ENCODE results near the gene DNAJC30. TPM values are rescaled to one million over a fixed set of nuclear protein-coding genes. Genes with fewer than 3 reads are reported as not detected.

DNAJC30 gene
- total RNA-seq, 1 donor from 2014 or later = 10.0 TPM

GRCh38 chr7:73708961-73709549 is 25.8 kb upstream of the DNAJC30 start:
- no peak for ATAC-seq
- DNase-seq (ENCODE audit: low spot score) = no peak

- ATAC-seq (no peak), DNase-seq (ENCODE audit: low spot score) (no peak)
Measured at GRCh38 chr7:73707045-73707631, 23.9 kb upstream of the DNAJC30 start.

GRCh38 chr7:73706126-73707044 is 23.1 kb upstream of the DNAJC30 start:
- ATAC-seq (no peak), DNase-seq (ENCODE audit: low spot score) (no peak)

GRCh38 chr7:73705551-73705920 is 22.3 kb upstream of the DNAJC30 start:
- ATAC-seq (no peak), DNase-seq (ENCODE audit: low spot score) (no peak)

GRCh38 chr7:73704640-73705550 is 21.6 kb upstream of the DNAJC30 start:
- no peak for DNase-seq (ENCODE audit: low spot score)
- no peak for ATAC-seq

- DNase-seq (ENCODE audit: low spot score) (no peak), ATAC-seq (peak; percentile 43)
Measured at GRCh38 chr7:73703757-73704639, 20.7 kb upstream of the DNAJC30 start.

GRCh38 chr7:73703225-73703624 is 20.0 kb upstream of the DNAJC30 start:
- ATAC-seq = no peak
- no peak for DNase-seq (ENCODE audit: low spot score)

GRCh38 chr7:73702665-73703064 is 19.4 kb upstream of the DNAJC30 start:
- DNase-seq (ENCODE audit: low spot score) = no peak
- no peak for ATAC-seq

GRCh38 chr7:73702226-73702625 is 19.0 kb upstream of the DNAJC30 start:
- no peak for DNase-seq (ENCODE audit: low spot score)
- ATAC-seq = no peak

GRCh38 chr7:73701357-73701995 is 18.2 kb upstream of the DNAJC30 start:
- ATAC-seq = peak; percentile 76
- no peak for DNase-seq (ENCODE audit: low spot score)

GRCh38 chr7:73700581-73701134 is 17.4 kb upstream of the DNAJC30 start:
- ATAC-seq = no peak
- no peak for DNase-seq (ENCODE audit: low spot score)

- ATAC-seq (no peak), DNase-seq (ENCODE audit: low spot score) (no peak)
Measured at GRCh38 chr7:73700069-73700423, 16.8 kb upstream of the DNAJC30 start.

GRCh38 chr7:73699370-73700068 is 16.3 kb upstream of the DNAJC30 start:
- ATAC-seq = peak; percentile 17
- no peak for DNase-seq (ENCODE audit: low spot score)

GRCh38 chr7:73698410-73698809 is 15.2 kb upstream of the DNAJC30 start:
- DNase-seq (ENCODE audit: low spot score) (no peak), ATAC-seq (no peak)

GRCh38 chr7:73696372-73696771 is 13.1 kb upstream of the DNAJC30 start:
- no peak for DNase-seq (ENCODE audit: low spot score)
- ATAC-seq = no peak

GRCh38 chr7:73690646-73691045 is 7.4 kb upstream of the DNAJC30 start:
- ATAC-seq = no peak
- no peak for DNase-seq (ENCODE audit: low spot score)

- ATAC-seq (no peak), DNase-seq (ENCODE audit: low spot score) (no peak)
Measured at GRCh38 chr7:73688288-73688687, 5.0 kb upstream of the DNAJC30 start.

GRCh38 chr7:73685311-73685710 is 2.1 kb upstream of the DNAJC30 start:
- no peak for ATAC-seq

More at GRCh38 chr7:73685311-73685710, 2.1 kb upstream of the DNAJC30 start:
- DNase-seq (ENCODE audit: low spot score) = no peak
